Fibroblast of skin of right quadriceps (primary cell): ENCODE data around the gene PTPRA.
A peak's percentile ranks its signal among the peaks of the same experiment; 100 is the strongest.
"Not testable (repeated sequence)": the region's sequence is repeated elsewhere in the genome, so short reads cannot be mapped to it uniquely, and the experiment has no call there.

Experiments
- DNase-seq: peaks from one replicate; pipeline ENCODE4 v3.0.0-alpha.2; 2013

Gene PTPRA

DNA sequence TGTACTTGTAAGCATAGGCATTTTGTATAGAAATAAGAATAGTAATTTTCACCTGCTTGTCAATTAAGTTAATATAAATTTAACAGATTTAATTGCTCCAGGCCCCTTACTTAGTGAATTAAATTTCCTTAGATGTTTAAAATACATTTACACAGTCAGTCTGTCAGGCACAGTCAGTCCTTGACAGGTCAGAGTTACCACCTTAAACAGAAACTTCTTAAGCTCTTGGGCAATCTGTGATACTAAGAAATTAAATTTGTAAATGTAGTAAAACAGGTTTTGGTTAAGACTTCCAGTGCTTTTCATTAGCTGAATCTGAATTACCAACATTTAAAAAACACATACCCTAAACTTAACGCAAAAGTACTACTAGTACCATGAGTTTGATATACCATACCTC lies 15.9 kb downstream of the PTPRA start:
- no peak for DNase-seq

- DNase-seq, result no peak
Measured at GRCh38 chr20:2889797-2890196, 16.5 kb downstream of the PTPRA start.

DNA sequence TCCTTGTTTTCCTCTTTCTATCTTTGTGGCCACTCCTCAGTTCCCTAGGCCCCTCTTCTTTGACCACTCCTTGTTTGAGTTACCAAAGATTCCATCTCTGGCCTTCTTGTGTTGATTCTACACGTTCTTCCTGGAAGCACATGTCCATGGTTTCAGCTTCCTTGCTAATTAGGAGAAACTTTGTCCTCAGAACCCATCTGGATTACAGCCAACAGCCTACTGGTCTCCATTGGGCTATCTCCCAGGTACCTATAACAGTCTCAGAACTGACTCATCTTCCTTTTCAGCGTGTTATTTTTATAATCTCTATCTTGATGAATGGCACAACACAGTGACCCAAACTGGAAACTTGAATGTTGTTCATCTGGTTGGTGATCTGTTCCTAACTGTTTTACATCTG lies 17.5 kb downstream of the PTPRA start:
- DNase-seq, result peak; percentile 32

DNA sequence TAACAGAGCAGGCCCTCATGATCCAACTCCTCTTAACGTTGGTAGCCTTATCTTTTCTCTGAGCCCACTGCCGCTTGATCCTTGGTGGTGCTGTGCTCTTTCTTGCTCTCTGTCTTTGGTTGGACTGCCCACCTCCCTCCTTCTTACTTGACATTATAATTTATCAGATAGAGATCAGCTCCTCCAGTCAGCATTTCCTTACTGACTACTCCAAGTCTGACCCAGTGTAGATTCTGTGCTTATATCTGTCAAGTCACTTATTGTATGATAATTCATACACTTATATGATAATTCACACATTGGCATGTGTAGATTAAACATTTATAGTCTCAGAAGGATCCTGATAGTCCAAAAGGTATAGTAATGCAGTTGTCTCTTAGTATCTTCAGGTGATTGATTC lies 18.1 kb downstream of the PTPRA start:
- no peak for DNase-seq

DNA sequence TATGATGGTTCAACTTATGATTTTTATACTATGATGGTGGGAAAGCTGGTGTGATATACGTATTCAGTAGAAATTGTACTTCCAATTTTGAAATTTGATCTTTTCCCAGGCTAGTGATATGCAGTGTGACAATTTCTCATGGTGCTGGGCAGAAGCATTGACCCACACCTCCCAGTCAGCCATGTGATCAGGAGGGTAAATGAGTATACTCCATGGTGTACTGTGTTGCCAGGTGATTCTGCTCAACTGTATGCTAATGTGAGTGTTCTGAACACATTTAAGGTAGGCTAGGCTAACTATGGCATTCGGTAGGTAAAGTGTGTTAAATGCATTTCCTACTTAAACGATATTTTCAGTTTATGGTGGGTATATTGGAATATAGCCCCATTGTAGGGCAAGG lies 19.1 kb downstream of the PTPRA start:
- no peak for DNase-seq

- DNase-seq, result no peak
Measured at GRCh38 chr20:2894221-2894620, 20.9 kb downstream of the PTPRA start.

DNA sequence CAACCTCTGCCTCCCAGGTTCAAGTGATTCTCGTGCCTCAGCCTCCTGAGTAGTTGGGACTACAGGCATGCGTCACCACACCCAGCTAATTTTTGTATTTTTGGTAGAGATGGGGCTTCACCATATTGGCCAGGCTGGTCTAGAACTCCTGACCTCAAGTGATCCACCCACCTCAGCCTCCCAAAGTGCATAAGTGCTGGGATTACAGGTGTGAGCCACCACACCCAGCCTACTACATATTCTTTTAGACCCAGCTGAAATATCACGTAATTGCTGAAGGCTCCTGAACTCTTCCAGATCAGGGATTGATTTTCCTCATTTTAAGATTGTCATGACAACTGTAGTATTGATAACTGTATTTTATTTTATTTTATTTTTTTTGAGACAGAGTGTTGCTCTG lies 21.9 kb downstream of the PTPRA start:
- DNase-seq, result not testable (repeated sequence)

GRCh38 chr20:2899243-2899642 lies 26.0 kb downstream of the PTPRA start:
- DNase-seq, result no peak

GRCh38 chr20:2900845-2901592 lies 27.7 kb downstream of the PTPRA start:
- no peak for DNase-seq

GRCh38 chr20:2902291-2902690 lies 29.0 kb downstream of the PTPRA start:
- DNase-seq, result no peak

DNA sequence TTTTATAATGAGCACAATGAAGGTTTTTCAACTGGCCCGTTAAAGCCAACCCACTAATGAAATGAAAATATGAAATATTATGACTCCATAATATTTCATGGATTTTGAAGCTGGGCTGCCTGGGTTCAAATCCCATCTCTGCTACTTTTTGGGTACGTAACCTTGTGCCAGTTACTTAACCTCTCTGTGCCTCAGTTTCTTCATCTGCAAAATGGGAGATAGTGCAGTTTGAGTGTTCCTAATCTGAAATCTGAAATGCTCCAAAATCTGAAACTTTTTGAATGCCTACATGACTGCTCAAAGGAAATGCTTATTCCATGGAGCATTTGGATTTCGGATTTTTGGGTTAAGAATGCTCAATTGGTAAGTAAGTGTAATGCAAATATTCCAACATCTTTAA lies 29.5 kb downstream of the PTPRA start:
- DNase-seq, result no peak

DNA sequence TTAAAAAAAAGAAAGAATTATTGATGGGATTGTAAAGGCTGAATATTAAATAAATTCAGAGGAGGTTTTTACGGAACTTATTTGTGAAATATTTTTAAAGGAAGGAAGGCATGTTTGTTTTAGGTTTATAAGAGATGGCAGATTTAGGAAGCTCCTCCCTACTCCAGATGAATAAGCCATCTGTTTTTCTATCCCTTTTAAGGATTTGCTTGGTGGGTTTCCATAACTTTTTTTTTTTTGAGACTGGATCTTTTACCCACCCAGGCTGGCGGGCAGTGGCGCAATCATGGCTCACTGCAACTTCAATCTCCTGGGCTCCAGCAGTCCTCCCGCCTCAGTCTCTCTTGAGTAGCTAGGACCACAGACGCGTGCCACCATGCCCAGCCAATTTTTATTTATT lies 30.4 kb downstream of the PTPRA start:
- no peak for DNase-seq

DNA sequence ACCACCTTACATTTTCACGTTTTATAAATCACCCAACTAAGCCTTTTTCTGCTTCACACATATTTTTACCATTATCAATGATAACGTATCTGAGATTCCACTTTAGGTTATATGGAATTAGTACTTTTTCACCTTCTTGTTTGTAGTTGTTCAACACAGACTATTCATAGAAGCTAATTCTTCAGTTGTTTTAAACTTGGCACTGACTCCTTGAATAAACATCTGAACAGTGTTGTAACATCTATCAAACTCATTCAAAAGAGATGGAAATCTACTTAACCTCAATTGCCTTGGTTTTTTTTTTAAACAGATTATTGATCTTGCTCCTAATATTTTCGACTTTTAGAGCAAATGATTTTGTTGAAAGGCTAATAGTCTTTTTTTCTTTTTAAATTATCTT lies 34.2 kb downstream of the PTPRA start:
- DNase-seq, result no peak

DNA sequence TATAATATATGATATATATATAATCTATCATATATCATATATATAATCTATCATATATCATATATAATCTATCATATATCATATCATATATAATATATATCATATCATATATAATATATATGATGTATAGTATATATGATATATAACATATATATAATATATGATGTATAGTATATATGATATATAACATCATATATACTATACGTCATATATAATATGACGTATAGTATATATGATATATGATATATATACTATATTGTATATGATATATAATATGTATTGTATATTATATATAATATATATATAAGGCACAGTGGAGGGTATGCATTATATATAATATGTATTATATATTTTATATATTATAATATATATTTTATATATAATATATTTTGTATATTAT lies 36.7 kb downstream of the PTPRA start:
- DNase-seq, result no peak

GRCh38 chr20:2911200-2911599 lies 37.9 kb downstream of the PTPRA start:
- DNase-seq, result no peak

GRCh38 chr20:2914160-2914559 lies 40.9 kb downstream of the PTPRA start:
- DNase-seq, result peak; percentile 3

DNA sequence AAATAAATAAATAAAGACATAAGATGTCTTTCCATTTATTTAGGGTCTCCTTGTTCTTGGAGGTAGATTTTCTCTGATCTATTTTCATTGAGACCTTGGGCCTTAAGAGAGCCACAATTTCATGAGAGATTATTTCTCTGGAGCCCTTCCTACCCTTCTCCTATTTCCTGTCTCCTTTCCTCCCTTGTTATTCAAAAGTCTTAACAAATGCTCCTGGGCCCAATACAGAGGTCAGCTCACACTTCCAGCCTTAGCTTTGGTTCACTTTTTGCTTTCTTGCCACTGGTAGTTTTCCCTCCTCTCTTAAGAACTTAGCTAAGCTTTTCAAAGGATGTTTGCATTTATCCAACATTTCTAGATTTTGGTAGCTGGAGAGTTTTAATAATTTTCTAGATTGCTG lies 44.0 kb downstream of the PTPRA start:
- no peak for DNase-seq

DNA sequence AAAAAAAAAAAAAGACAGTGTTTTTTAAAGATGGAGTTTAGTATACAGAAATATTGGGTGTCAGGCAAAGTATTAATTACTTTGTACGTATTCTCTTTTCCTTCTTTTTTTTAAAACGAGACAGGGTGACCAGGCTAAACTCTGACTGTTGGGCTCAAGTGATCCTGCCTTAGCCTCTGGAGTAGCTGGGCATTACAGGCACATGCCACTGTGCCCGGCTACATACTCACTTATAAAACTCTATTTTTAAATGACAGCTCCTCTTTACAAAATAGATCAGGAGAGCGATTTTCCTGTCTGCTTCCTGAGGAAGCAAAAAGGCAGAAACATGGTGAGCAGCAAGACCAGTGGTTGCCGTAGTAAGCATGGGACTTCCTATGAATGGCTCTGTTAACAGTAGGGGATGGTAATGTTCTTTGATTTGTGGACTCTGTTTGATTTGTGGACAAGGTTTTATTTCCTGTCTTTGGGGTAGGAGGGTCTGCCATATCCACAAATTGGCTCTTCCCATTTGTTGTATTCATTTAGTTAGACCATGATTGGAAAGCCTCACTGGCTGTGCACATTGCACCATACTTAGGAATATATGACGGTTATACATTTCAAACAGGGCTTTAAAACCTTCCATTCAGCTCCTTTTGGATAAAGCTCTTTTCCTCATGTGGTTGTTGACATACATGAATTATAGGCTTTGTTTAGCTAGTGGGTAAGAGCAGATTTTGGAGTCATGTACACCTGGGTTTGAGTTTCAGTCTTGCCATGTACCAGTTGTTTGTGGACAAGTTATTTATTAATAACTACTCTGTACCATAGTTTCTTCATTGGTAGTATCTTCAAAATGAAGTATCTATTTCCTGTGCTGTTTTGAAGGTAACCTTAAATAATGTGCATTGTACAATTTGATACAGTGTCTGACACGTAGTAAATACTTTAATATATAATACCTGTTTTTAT lies 45.1 kb downstream of the PTPRA start:
- DNase-seq, result no peak

DNA sequence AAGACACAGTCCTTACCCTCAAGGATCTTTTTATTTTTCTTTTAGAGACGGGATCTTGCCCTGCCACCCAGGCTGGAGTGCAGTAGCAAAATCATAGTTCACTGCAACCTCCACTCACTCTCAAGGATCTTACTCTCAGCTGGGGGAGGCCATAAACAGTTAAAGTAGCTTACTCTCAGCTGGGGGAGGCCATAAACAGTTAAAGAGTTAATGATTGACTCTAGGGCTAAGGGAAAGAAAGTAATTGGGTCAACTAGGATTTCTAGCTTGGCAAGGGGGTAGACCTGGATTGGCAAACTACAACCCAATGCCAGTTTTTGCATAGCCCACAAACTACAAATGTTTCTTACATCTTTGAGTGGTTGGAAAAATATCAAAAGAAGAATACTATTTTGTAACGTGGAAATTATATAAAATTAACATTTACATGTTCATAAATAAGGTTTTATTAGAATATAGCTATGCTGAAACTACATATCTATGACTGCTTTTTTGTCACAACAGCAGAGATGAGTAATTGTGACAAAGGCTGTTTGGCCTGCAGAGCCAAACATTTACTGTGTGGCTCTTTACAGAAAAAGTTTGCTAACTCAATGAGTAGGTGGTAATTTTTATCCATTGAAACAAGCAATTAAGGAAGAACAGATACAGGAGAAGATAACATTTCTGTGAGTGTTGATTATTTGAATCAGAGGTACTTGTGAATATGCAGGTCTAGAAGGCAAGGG lies 46.4 kb downstream of the PTPRA start:
- DNase-seq, result no peak

- DNase-seq, result no peak
Measured at GRCh38 chr20:2920473-2920872, 47.2 kb downstream of the PTPRA start.

- DNase-seq, result no peak
Measured at GRCh38 chr20:2921506-2921905, 48.2 kb downstream of the PTPRA start.

DNA sequence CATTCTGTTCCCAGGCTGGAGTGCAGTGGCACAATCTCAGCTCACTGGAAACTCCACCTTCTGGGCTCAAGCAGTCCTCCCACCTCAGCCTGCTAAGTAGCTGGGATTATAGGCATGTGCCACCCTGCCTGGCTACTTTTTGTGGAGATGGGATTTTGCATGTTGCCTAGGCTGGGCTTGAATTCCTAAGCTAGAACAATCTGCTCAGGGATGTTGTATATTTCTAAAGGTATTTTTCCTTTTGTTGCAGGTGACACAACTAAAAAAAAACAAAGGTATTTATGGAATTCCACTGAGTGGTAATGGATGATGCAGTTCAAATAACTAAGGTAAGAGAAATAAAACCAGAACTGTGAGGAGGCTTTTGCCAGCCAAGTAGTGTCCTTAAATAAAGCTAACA lies 49.7 kb downstream of the PTPRA start:
- DNase-seq, result no peak

DNA sequence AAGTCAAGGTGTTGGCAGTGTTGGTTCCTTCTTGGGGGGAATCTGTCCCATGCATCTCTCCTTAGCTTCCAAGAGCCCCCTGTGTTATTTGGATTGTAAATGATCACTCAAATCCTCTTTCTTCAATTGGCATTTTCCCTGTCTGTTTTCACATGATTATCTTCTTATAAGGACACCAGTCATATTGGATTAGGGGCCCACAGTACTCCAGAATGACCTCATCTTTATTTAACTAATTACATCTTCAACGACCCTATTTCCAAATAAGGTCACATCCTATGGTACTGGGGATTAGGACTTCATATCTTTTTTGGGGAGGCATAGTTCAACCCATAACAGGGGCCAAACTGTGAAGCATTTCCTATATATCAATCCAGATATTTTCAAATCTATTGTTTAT lies 57.3 kb downstream of the PTPRA start:
- DNase-seq, result no peak

DNA sequence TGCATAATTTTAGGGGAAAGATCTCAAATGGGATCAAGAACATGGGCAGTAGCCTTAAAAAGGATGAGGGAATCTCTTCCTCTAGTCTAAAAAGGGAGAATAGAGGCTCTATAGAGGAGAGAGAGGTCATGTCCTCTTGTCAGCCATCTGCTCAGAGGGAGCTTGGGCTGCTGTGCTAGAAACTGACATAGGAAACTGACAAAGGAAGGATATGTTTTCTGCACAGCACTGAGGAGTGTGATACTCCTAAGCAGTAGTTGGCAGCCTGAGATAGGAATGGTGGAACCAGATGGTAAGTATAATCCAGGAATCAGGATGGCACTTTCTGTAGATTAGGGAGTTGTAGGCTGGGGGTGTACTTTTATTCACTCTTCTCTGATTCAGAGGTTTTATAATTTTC lies 59.2 kb downstream of the PTPRA start:
- no peak for DNase-seq
